HG02642 (cell line): ENCODE data around the gene C19orf25.

Experiments used
- ATAC-seq: cut with Tn5 transposase; IDR thresholded peaks from one replicate; pipeline ENCODE4 v1.9.1; 2021; ENCODE audit warnings: mild to moderate bottlenecking; ENCODE audit not compliant: unreplicated experiment, poor library complexity

The C19orf25 gene

DNA sequence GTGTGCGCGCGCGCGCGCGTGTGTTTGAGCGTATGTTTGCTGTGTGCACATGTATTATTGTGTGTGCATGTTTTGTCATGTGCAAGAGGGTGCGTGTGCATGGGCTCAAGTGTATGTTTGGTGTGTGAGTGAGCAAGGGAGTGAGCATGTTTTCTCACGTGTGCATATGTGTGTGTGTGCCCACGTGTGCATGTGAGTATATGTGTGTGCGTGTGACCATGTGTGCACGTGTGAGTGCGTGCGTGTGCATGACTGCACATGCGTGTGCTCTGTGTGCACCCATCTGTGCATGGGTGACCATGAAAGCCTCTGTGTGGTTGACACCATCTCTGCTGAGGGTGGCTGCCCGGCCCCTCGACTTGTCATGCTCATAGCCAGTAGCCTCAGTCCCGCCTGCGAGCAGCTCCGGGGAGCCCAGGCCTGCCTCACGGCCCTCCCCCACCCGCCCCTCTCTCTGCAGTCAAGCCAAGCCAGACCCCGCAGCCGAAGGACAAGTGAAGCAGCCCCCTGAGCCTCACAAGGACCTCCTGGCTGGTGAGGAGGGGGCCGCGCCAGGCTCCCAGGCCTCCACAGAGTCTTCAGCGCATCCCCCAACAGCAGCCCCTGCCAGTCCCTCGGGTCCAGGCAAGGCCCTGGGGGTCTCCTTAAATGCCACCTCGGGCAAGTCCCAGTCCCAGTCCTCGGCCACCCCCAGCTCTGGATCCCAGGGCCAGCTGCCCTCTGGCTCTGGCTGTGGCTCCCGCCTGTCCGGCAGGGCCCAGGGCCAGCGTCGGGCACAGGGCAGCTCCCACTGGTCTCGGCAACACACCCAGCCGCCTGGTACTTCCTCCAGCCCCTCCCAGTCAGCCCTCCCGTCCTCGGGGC lies 17.9 kb upstream of the C19orf25 start:
- ATAC-seq, result no peak

DNA sequence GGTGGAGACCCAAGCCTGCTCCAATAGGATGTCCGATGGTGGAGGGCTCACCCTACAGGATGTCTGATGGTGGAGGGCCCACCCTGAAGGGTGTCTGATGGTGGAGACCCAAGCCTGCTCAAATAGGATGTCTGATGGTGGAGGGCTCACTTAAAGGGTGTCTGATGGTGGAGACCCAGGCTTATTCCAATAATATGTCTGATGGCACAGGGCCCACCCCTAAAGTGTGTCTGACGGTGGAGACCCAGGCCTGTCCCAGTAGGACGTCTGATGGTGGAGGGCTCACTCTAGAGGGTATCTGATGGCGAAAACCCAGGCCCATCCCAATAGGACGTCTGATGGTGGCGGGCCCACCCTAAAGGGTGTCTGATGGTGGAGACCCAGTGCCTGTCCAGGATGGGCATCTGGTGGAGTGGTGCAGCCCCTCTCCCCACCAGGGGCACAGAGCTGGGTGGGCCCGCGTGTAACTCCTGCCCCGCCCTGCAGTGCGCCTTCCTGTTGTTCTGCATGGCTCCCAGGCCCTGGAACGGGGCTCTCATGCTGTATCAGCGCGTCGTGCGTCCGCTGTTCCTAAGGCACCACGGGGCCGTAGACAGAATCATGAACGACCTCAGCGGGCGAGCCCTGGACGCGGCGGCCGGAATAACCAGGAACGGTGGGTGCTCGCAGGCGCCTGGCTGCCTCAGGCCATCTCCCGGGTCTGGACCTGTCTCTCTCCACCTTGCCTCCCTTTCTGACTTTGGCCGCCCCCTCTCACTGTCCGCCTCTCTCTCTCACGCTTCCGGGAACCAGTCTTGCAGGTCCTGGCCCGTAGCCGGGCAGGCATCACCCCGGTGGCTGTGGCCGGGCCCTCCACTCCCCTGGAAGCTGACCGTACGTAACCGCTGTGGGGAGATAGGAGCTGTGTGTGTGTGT lies 17.0 kb upstream of the C19orf25 start:
- no peak for ATAC-seq

DNA sequence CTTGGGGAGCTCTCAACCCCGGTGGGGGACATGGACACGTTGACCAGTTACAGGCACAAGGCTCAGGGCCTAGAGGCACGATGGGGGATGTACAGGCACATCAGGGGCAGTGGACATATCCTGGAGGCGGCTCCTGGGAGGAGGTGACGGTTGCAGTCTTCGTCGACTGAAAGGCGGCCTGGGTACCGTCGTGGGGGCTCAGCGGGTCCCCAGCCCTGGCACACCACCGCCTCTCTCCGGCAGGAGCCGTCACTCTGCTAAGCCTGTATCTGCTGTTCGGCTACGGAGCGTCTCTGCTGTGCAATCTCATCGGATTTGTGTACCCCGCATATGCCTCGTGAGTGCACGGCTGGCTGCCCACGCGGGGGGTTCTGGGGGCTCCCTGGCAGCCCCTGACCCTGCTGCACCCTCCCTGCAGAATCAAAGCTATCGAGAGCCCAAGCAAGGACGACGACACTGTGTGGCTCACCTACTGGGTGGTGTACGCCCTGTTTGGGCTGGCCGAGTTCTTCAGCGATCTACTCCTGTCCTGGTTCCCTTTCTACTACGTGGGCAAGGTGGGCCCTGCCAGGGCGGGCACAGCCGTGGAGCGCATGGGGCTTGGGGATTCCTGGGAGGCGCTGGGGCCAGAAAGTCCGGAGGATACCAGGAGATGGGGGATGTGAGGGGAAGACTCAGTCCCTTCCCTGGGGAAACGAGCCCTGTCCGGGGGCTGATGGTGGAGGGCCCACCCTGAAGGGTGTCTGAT lies 16.2 kb upstream of the C19orf25 start:
- no peak for ATAC-seq

DNA sequence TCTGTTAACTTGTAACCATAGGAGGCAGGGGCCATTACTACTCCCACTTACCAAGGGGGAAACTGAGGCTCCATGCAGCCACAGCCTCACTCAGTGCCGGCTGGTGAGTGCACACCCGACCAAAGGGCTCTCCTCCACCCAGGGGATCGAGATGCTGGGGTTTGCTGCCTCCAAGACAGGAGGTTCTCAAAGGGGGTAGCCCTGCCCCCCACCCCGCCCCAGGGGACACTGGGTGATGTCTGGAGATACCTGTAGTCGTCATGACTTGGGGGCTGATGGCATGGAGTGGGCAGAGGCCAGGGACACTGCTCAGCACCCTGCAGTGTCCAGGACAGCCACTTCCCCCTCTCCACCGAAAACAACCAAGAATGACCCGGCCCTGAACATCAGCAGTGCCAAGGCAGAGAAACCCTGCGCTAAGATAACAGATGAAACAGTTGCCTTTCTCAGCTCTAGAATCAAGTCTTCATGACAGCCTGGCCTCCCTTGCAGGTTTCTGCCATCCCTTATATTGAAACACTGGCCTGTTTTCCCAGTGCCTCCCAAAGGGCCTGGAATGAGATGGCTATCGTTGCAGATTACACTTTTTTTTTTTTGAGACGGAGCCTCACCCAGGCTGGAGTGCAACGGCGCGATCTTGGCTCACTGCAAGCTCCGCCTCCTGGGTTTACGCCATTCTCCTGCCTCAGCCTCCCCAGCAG lies 15.2 kb upstream of the C19orf25 start:
- ATAC-seq, result no peak

DNA sequence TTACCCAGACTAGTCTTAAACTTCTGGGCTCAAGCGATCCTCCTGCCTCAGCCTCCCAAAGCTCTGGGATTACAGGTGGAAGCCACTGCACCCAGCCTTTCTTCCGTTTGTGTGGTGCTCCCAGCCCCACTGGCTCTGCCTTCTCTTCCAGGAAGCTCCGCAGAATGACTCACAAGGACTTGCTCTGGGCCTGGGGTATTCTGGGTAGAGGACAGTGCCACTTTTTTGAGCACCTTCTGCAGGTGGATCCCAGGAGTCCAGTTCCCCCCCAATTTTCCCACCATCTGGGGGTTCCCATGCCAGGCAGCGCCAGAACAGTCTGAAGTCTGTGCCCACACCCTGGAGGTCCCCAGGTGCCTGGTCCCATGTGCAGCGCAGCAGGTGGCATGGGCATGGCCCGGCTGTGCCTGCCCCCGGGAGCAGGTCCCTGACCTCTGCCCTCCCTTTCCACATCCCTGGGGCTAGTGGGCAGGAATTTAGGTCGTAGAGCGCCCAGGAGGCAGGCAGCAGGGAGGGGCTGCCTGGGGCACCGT lies 13.5 kb upstream of the C19orf25 start:
- ATAC-seq, result no peak

DNA sequence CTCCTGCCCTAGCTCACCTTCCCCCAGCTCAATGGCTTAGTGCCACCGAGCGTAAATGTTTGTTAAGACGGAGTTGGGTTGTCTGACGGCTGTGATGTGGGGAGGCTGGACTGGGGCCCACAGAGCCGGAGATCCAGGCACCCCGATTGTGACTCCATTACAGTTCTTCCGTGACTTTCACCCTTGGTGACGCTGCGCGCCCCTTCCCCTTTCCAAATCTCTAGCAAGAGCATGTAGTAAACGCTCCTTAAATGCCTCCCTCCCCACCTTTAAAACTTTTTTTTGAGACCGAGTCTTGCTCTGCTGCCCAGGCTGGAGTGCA lies 12.8 kb upstream of the C19orf25 start:
- ATAC-seq, result no peak

DNA sequence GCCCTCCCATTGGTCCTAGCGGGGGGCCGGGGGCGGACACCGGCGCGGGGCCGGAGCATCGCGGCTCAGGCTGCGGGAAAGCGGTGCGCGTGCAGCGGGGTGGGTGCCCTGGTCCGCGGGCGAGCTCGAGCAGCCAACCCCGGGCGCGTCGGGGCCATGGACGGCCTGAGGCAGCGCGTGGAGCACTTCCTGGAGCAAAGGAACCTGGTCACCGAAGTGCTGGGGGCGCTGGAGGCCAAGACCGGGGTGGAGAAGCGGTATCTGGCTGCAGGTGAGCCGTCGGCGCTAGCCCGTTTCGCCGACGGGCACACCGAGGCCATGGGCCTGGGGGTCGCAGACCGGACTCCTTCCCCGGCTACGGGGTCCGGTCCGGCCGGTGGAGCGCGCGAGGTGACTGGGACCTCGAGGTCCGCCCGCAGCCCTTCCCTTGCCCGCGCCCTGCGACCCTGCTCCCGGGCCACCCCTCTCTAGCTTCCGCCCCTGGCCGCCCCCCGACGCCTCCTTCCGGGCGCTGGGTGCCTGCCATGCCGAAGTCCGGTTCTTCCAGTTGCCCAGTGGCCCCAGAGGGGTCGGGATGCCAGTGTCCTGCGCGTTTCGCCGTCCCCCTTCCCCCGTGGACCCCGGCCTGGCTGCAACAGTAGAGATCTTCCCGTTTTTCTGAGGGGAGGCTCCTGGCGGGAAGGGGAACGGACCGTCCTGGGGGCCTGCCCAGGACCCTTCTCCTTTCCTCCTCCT lies 12.3 kb upstream of the C19orf25 start, which contains the start of gene REEP6:
Gene REEP6 (plus strand): TSS at position 68 of the 735 bp plus-strand sequence. CDS start 89 bp downstream, at position 157.
- no peak for ATAC-seq

DNA sequence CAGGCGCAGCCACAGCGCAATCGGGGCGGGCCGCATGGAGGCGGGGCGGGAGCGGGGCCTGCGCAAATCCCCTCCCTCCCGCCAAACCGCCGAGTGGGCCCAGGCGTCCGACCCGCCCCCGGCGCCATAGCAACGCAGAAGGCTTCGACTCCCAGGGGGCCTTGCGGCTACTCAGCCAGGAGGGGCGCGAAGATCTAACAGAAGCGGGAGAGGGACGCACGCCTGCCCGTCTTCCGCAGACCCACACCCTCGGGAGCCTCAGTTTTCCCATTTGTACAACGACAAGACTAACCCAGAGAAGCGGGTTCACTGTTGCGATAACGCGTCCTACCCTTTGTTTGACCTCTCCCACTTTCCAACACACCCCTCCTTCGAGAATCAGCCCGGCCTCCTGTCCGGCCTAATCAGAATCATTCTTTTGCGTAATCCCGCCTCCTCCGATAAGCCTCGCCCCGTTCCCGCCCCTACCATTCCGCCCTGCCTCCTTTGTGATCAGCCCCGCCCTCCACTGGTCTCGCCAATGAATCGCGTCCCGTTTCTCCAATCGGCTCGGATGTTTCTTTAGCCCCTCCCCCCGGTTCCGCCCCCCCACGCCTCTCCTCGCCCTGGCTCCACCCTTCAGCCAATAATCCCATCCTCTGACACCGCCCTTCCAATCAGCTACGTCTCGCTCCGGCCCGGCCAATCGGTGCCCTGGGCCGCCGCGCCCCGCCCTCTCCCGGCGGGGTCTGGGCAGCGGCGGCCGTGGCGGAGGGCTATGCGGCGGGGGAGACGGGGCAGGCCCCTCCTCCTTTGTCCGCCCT lies 11.5 kb upstream of the C19orf25 start, which contains the start of gene PCSK4:
Gene PCSK4 (minus strand): TSS at position 40 of the 803 bp plus-strand sequence. CDS start 4 bp downstream, at position 36.
- ATAC-seq, result peak; percentile 81

DNA sequence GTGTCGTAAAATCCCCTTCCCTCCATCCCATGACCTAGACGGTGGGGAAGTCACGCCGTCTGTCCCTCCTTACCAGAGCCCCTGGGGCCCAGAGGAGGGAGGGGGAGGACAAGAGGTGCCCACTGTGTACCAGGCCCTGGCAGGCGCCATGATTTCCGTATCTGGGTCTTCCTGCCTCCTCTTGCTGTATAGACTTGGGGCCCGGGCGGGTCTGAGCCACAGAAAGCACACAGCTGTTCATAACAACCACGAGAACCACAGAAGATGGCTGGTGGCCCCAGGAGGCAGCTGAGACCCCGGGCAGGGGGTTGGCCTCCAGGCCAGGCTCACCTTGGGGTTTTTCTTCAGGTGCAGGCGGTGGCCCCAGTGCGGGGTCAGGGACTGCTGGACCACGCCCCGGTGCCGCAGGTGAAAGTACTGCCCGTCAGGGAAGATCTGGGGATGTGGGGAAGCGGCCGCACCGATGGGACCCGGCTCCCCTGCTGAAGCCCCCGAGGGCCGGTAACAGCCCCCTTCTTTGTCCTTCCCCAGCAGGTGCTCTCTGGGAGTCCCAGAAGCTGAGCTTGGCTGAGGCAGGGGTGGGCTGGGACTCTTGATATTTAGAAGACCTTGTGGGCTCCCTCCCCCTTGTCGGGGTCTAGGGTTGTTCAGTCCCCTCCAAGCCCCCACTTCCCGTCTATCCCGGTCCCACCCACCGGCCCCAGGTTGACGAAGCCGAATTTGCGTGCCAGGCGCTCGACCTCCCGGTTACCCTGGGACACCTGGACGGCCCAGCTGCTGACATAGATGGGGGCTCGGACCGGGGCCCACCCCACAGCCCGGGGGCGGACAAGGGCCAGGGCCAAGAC lies 10.7 kb upstream of the C19orf25 start:
- no peak for ATAC-seq

DNA sequence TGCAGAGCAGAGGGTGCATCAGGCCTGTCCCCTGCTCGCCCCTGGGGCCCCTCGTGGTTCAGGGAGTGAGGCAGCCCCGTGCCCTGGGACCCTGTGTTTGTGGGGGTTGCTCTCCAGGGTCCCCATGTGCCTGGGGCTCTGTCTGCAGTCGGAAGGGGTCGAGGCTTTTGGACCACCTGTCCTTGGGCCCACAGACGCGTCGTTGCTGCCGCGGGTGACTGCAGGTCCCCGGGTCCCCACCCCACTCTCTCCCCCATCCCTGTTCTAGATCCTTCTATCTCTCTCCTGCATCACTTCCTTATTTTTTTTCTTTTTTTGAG lies 9.2 kb upstream of the C19orf25 start:
- ATAC-seq, result no peak

DNA sequence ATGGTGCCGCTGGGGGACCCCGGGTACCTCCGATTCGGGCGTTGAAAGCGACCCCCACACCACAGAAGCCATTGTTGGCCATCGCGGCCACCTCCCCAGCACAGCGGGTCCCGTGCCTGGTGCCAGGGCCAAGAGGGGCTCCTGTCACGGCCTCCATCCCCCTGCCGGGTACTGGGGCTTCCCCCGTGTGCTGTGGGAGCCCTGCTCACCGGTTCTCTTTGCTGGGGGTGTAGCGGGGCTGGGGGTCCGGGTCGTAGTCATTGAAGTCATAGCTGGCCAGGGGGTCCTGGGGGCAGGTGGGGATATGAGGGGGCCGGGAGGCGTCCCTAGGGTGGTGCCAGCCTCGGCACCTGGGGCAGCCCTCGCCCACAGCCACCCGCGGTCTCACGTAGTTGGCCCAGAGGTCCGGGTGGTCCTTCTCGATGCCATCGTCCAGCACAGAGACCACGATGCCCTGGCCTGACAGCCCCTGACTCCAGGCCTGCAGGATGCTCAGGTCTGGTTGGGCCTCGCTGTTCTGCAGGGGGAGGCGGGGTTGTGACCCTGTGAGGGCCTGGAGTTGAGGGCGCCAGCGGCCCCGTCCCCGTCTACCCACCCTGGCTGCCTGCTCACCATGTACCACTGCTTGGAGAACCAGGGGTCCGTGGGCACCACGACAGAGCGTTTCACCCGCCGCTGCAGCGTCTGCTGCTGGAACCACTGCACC lies 8.7 kb upstream of the C19orf25 start:
- ATAC-seq, result no peak

DNA sequence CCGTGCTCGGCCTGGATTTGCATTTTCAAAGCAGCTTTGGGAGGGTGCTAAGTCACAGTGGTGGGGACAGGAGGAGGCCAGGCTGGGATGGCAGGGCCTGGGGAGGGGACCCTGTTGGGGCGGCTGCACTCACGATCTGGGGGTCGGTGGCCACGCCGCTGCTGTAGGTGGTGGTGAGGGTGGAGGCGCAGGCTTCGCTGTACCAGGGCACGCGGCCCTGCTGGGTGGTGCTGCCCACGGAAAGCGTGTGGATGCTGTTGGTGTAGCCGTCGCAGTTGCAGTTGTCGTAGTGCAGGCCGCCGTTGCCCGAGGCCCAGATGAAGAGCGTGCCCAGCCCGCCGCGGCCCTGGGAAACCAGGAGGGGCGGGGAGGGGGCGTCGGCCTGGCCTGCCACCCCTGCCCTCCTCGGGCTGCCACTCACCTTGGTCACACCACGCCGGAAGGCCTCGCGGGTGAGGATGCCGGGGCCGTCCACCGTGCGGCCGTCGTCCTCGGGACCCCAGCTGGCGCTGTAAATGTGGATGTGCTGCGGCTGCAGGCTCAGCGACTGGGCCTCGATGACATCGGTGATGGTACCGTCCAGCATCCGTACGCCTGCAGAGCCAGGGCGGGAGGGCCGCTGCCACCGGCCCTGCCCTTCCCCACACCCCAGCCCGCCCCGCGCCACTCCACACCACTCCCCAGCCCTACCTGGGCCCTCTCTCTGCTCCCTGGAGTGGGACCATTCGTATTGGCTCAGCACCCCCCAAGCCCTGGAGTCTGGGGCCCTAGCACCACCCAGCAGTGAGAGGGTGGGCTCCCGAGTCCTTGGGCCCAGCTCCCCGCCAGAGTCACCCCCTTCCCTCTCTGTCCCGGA lies 7.9 kb upstream of the C19orf25 start:
- ATAC-seq, result no peak

DNA sequence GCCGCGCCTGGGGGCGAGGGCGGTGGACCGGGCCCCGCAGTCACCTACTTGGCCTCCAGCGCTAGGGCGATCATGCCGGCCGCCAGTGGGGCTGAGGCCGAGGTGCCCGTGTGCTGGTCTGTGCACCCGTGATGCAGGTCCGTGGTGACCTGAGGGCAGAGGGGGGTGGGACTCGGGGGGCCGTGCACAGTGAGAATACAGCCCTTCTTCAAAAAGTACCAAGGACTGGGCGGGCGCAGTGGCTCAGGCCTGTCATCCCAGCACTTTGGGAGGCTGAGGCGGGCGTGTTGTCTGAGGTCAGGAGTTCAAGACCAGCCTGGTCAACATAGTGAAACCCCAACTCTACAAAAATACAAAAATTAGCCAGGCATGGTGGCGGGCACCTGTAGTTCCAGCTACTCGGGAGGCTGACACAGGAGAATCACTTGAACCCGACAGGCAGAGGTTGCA lies 5.0 kb upstream of the C19orf25 start:
- no peak for ATAC-seq

DNA sequence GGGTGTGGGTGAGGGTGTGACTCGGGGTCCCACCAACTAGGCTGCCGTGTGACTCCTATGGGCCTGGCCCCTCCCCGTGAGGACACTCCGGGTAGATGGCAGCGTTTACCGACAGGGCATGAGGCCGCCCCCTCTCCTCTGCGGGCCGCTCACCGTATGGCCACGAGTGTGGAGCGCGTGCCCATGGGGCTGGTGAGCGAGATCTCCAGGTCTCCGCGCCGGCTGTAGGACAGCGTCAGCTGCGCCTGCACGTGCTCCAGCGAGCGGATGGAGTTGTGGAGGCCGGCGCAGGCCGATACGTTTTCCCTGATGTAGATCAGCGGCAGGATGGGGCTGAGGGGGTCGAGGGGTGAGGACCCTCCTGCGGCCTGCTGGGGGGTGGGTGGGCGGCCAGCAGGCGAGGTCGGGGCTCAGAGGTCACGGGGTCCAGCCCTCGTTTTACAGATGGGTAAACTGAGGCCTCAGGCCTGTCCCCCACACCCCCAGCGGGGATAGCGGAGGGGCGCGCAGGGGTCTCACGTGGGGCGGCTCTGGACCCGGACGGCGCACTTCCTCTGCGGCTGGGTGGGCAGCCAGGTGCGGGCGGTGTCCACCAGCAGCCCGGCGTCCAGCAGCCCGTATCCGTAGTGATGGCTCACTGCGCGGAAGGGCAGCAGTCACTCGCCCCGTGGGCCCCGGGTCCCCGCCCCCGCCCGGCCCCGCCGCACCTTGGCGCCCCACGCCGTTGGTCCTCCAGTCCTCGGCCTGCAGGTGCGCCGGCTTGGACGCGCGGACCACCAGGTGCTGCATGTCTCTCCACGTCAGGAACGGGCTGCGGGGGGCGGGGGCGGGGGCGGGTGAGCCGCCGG lies 4.3 kb upstream of the C19orf25 start:
- ATAC-seq, result no peak
